Heart right ventricle (tissue), 16 donors: ENCODE measurements around the gene EDRF1. TPM values are rescaled to one million over a fixed set of nuclear protein-coding genes. Genes with fewer than 3 reads are reported as not detected.

ENCODE experiments used
- ATAC-seq, 8 donors: fragments of 200-7000 bp; cut with Tn5 transposase; one replicate each; pipeline ENCODE4 v1.9.1; 2020; ENCODE audit warnings: mild to moderate bottlenecking in 8 of 8, moderate library complexity in 8 of 8, moderate number of reproducible peaks in 1 of 8
- DNase-seq, 2 donors: peaks; one replicate each; pipeline ENCODE4 v3.0.0-alpha.2; 2020
- H3K27ac ChIP-seq, 10 donors: fragments of 200-600 bp; sonication (generic) in 2 of 10; one replicate each; pipeline versions ENCODE4 v1.5.0 to v1.8.0; 2020 to 2022; ENCODE audit warnings: mild to moderate bottlenecking in 3 of 10
- H3K27me3 ChIP-seq, 7 donors: fragments of 200-600 bp; one replicate each; pipeline ENCODE4 v1.8.0; 2021 to 2022; ENCODE audit warnings: mild to moderate bottlenecking in 2 of 7
- H3K36me3 ChIP-seq, 9 donors: fragments of 200-600 bp; sonication (generic) in 1 of 9; one replicate each; pipeline versions ENCODE4 v1.5.0 to v1.8.0; 2020 to 2022; ENCODE audit warnings: mild to moderate bottlenecking in 2 of 9
- H3K4me1 ChIP-seq, 9 donors: fragments of 200-600 bp; sonication (generic) in 1 of 9; one replicate each; pipeline versions ENCODE4 v1.5.0 to v1.8.0; 2020 to 2022; ENCODE audit warnings: mild to moderate bottlenecking in 4 of 9
- H3K4me3 ChIP-seq, 10 donors: fragments of 200-600 bp; sonication (generic) in 2 of 10; one replicate each; pipeline versions ENCODE4 v1.5.0 to v1.8.0; 2020 to 2022; ENCODE audit warnings: mild to moderate bottlenecking in 7 of 10, moderate library complexity in 2 of 10
- H3K9me3 ChIP-seq, 11 donors: fragments of 200-600 bp in 10 of 11; sonication (generic) in 2 of 11; one replicate each; pipeline versions ENCODE4 v1.5.0 to v1.8.0; 2013 to 2022; ENCODE audit warnings: mild to moderate bottlenecking in 2 of 11, control low read depth in 1 of 11, moderate library complexity in 1 of 11
- CTCF ChIP-seq, 9 donors: fragments of 200-600 bp; sonication (generic) in 2 of 9; IDR thresholded peaks; one replicate each; pipeline versions ENCODE4 v1.5.0 to v1.8.0; 2021 to 2022; ENCODE audit warnings: antibody characterized with exemption in 9 of 9, mild to moderate bottlenecking in 5 of 9, moderate library complexity in 1 of 9
- WGBS, 2 donors: extraction: QIAGEN DNeasy Blood & Tissue Kit; methylation state at CpG; one replicate each; pipeline ENCODE4 v1.1.7; 2013; ENCODE audit warnings: inconsistent platforms in 1 of 2; 5-methylcytosine and 5-hydroxymethylcytosine counted together
- intact Hi-C, 10 donors: fragments of 100-400 bp; cut with DNase I; formaldehyde crosslinking; loops; one replicate each; pipeline versions ENCODE4 v1.11.1 to v1.14.2; 2022
- polyA plus RNA-seq, 2 donors: library from polyadenylated mRNA; stranded (reverse); fragments of 200-250 nt; gene quantifications; one replicate each; pipeline ENCODE4 v1.2.3, GENCODE V29; 2013
- total RNA-seq, 10 donors: library from RNA; stranded (reverse); fragmentation: NEBNext Ultra II Directional in 3 of 10; extraction: Animal tissue kit (Norgen Biotek cat#: 25700) in 3 of 10; gene quantifications; one replicate each; pipeline versions ENCODE4 v1.2.1 to v1.2.4, GENCODE V29; 2021 to 2023
- donor health status: Arrhythmogenic right ventricular cardiomyopathy.
- donor health status: ischemic (EF 13 %, LVEDD 7.1; RV severe dilation, severe dysfunction).
- donor health status: healthy with polysubstance abuse.
- donor health status: DM: no; HTN: yes; CAD: no.
- donor health status: DM: no; HTN: no; CAD: no.
- donor health status: ischemic (EF 25% LVEDD 6.9; RV normal size, moderate dysfunction).
- donor health status: ischemic (EF 25% LVEDD 5.7; RV mildly dilated, moderate dysfunction).
- donor health status: healthy.
- donor health status: DM: yes; HTN: yes; CAD: no.
- donor health status: Ischemic cardiomyopathy.
- donor health status: ischemic (EF 35%, LVEDD 5.7; RV mildly dilated, moderate dysfunction).
- donor health status: nonischemic (EF 11% LVEDD 7.7; RV severe dilation, severe dysfunction).
- donor health status: DM: yes; HTN: yes; CAD: no.
- donor health status: PGD.
- donor health status: ischemic (EF 29% LVEDD 5.4; RV normal size, mild dysfunction).
- donor health status: nonischemic (EF 23%, LVEDD 6.1; RV moderate dilation, normal function).

Gene EDRF1
- total and polyA plus RNA-seq, 12 donors = 7.6 to 19.2 (median 10.2) TPM

GRCh38 chr10:125689955-125690569 lies 29.4 kb upstream of the EDRF1 start:
- 69 to 77% methylated on average over 8 of the region's 8 CpGs for WGBS, 2 donors
- no peaks in the 10 kb centered on the region for H3K9me3 ChIP-seq
- no peak overlapping the region for H3K27ac ChIP-seq
- no peaks in the 10 kb centered on the region for H3K4me1 ChIP-seq
- H3K36me3 ChIP-seq = no peaks in the 10 kb centered on the region
- H3K4me3 ChIP-seq = no peak overlapping the region
- ATAC-seq (no peak), DNase-seq (no peak)
- intact Hi-C loops = no loop called here
- TF ChIP-seq CTCF (IDR thresholded peaks at IDR 0.05) = no peak
- H3K27me3 ChIP-seq = peaks cover 0 to 16% (median 4%) of the 10 kb centered on the region in 7 donors

- intact Hi-C loops = no loop called here
- Histone ChIP-seq H3K4me3 (no peak overlapping the region), H3K4me1 (no peaks in the 10 kb centered on the region), H3K27ac (no peak overlapping the region), H3K9me3 (no peaks in the 10 kb centered on the region), H3K36me3 (no peaks in the 10 kb centered on the region), H3K27me3 (peaks cover 0 to 11% (median 4%) of the 10 kb centered on the region in 7 donors)
- no peak for TF ChIP-seq CTCF (IDR thresholded peaks at IDR 0.05)
- WGBS, 2 donors = 84 to 87% methylated on average over 19 of the region's 19 CpGs
- ATAC-seq (no peak), DNase-seq (no peak)
Observed at GRCh38 chr10:125691160-125691981, 28.1 kb upstream of the EDRF1 start.

GRCh38 chr10:125692196-125692595 lies 27.3 kb upstream of the EDRF1 start:
- Histone ChIP-seq H3K36me3 (no peaks in the 10 kb centered on the region), H3K27me3 (peaks cover 0 to 11% (median 4%) of the 10 kb centered on the region in 7 donors), H3K9me3 (no peaks in the 10 kb centered on the region), H3K4me3 (no peak overlapping the region), H3K27ac (no peak overlapping the region), H3K4me1 (no peaks in the 10 kb centered on the region)
- WGBS, 2 donors = 50 to 61% methylated on average over 3 of the region's 3 CpGs
- intact Hi-C loops = no loop called here
- ATAC-seq (no peak), DNase-seq (no peak)
- TF ChIP-seq CTCF (IDR thresholded peaks at IDR 0.05) = no peak

GRCh38 chr10:125692601-125693523 lies 26.6 kb upstream of the EDRF1 start:
- no peaks in the 10 kb centered on the region for H3K4me1 ChIP-seq
- no peak overlapping the region for H3K4me3 ChIP-seq
- H3K36me3 ChIP-seq = no peaks in the 10 kb centered on the region
- no peaks in the 10 kb centered on the region for H3K9me3 ChIP-seq
- DNase-seq (no peak), ATAC-seq (no peak)
- no peak overlapping the region for H3K27ac ChIP-seq
- intact Hi-C loops = no loop called here
- peaks cover 0 to 10% (median 4%) of the 10 kb centered on the region in 7 donors for H3K27me3 ChIP-seq
- 82 to 85% methylated on average over 12 of the region's 12 CpGs for WGBS, 2 donors
- TF ChIP-seq CTCF (IDR thresholded peaks at IDR 0.05) = no peak
